PC-3 (cell line): ENCODE measurements around the gene MAGI1. TPM values are rescaled to one million over a fixed set of nuclear protein-coding genes. Genes with fewer than 3 reads are reported as not detected.

Source experiments
- ATAC-seq: fragments of 200-7000 bp; cut with Tn5 transposase; 2 replicates; pipeline ENCODE4 v1.9.1; 2020; ENCODE audit warnings: mild to moderate bottlenecking, moderate library complexity
- BruUV-seq: library from RNA; stranded (reverse); fragments of 400-500 nt; replicated peaks from 2 replicates; lab custom pipeline; 2021; lab: Mats Ljungman, UMichigan
- CTCF ChIA-PET: fragments of 300-600 bp; sonication (Branson Sonifier 250); formaldehyde crosslinking; loops from one replicate; lab custom pipeline; 2022; ENCODE audit warnings: antibody characterized with exemption; lab: Charles Lee
- POLR2A ChIA-PET: fragments of 300-600 bp; sonication (Branson Sonifier 250); formaldehyde crosslinking; loops from one replicate; lab custom pipeline; 2022; ENCODE audit warnings: antibody characterized with exemption; ENCODE audit not compliant: unreplicated experiment; lab: Charles Lee
- DNase-seq: peaks from one replicate; pipeline ENCODE4 v3.0.0-alpha.2; 2015
- H2AFZ ChIP-seq: fragments of 300-600 bp; sonication (generic); 2 replicates; pipeline ENCODE4 v1.6.0; 2016; ENCODE audit warnings: antibody characterized with exemption, low read length
- H3F3A ChIP-seq: fragments of 300-600 bp; sonication (generic); one replicate; pipeline ENCODE4 v1.6.0; 2017; ENCODE audit warnings: antibody characterized with exemption, low read length, control low read depth, mild to moderate bottlenecking; ENCODE audit not compliant: unreplicated experiment
- H3K27ac ChIP-seq: fragments of 300-600 bp; sonication (generic); 2 replicates; pipeline ENCODE4 v1.5.1; 2016; ENCODE audit warnings: mild to moderate bottlenecking, low read length
- H3K27me3 ChIP-seq: fragments of 300-600 bp; sonication (generic); 2 replicates; pipeline ENCODE4 v1.6.1; 2016; ENCODE audit warnings: low read length, mixed read lengths
- H3K36me3 ChIP-seq: fragments of 300-600 bp; sonication (generic); 2 replicates; pipeline ENCODE4 v1.6.1; 2016; ENCODE audit warnings: low read depth, mixed run types, low read length, mixed read lengths
- H3K4me1 ChIP-seq: fragments of 300-600 bp; sonication (generic); 2 replicates; pipeline ENCODE4 v1.5.1; 2016; ENCODE audit warnings: low read length; ENCODE audit not compliant: insufficient read depth
- H3K4me2 ChIP-seq: fragments of 300-600 bp; sonication (generic); 2 replicates; pipeline ENCODE4 v1.6.0; 2016; ENCODE audit warnings: low read length
- H3K4me3 ChIP-seq: fragments of 300-600 bp; sonication (generic); 2 replicates; pipeline ENCODE4 v1.5.1; 2016; ENCODE audit warnings: mild to moderate bottlenecking, low read length, mixed read lengths
- H3K79me2 ChIP-seq: fragments of 300-600 bp; sonication (generic); 2 replicates; pipeline ENCODE4 v1.6.1; 2017; ENCODE audit warnings: low read length, mixed read lengths
- H3K9ac ChIP-seq: fragments of 300-600 bp; sonication (generic); 2 replicates; pipeline ENCODE4 v1.6.0; 2016; ENCODE audit warnings: mild to moderate bottlenecking, low read length
- H3K9me2 ChIP-seq: fragments of 300-600 bp; sonication (generic); replicated peaks from 2 replicates; pipeline ENCODE4 v1.6.1; 2016; ENCODE audit warnings: mixed run types, low read length, mixed read lengths
- H3K9me3 ChIP-seq: fragments of 300-600 bp; sonication (generic); 2 replicates; pipeline ENCODE4 v1.6.1; 2016; ENCODE audit warnings: low read length, mixed read lengths
- H4K20me1 ChIP-seq: fragments of 300-600 bp; sonication (generic); 2 replicates; pipeline ENCODE4 v1.6.1; 2016; ENCODE audit warnings: low read length, mixed read lengths
- EZH2 ChIP-seq: fragments of 300-600 bp; sonication (generic); IDR thresholded peaks from one replicate; pipeline ENCODE4 v1.6.1; 2017; ENCODE audit warnings: antibody characterized with exemption, mild to moderate bottlenecking, low read length; ENCODE audit not compliant: unreplicated experiment
- EZH2phosphoT487 ChIP-seq: fragments of 300-600 bp; sonication (generic); IDR thresholded peaks from 2 replicates; pipeline ENCODE4 v1.6.1; 2018; ENCODE audit warnings: mild to moderate bottlenecking, antibody characterized with exemption, low read length, borderline replicate concordance
- intact Hi-C: fragments of 100-400 bp; cut with micrococcal nuclease; formaldehyde crosslinking; loops from 2 replicates; pipeline ENCODE4 v1.9.0; 2023
- total RNA-seq: library from RNA; depleted of rRNA; stranded (reverse); fragments of >200 nt; gene quantifications from 2 replicates; pipeline ENCODE4 v1.2.3, GENCODE V29; 2014
- TF ChIP-seq, protein P1 (sequence below): fragments of 300-600 bp; sonication (generic); conservative IDR thresholded peaks from 2 replicates; pipeline ENCODE4 v1.5.1; 2017; ENCODE audit warnings: antibody characterized with exemption, low read depth, mild to moderate bottlenecking, low read length

MAGI1 gene
- total RNA-seq, 1 experiment from 2014 or later: 8.9 TPM

DNA sequence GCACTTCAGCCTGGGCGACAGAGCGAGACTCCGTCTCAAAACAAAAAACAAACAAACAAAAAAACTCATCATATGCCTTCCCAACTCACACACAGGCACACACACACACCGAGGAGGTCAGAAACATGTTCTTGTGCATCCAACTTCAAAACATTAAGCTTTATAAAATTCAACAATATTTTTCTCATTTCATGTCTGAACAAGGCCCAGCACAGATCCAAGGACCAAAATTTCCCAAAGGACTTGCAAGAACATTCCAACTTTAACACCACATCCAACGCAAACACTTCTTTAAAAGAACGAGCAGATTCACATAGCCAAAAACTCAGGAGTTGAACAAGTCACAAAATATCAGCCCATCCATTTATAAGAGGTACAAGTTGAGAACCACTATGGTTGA is 148.4 kb downstream of the MAGI1 start:
- Histone ChIP-seq H3K9ac (no peak overlapping the region), H3K9me3 (no peaks in the 10 kb centered on the region), H3K27me3 (no peaks in the 10 kb centered on the region), H3K4me2 (no peak overlapping the region), H3K79me2 (no peaks in the 10 kb centered on the region), H2AFZ (no peak overlapping the region), H3F3A (no peaks in the 10 kb centered on the region), H3K4me1 (peaks cover 8% of the 10 kb centered on the region), H3K4me3 (no peak overlapping the region), H3K27ac (no peak overlapping the region), H3K9me2 (no peaks in the 10 kb centered on the region), H4K20me1 (no peaks in the 10 kb centered on the region), H3K36me3 (no peaks in the 10 kb centered on the region)
- TF ChIP-seq EZH2 (no peak), EZH2phosphoT487 (no peak)
- TF ChIP-seq, protein P1, sequence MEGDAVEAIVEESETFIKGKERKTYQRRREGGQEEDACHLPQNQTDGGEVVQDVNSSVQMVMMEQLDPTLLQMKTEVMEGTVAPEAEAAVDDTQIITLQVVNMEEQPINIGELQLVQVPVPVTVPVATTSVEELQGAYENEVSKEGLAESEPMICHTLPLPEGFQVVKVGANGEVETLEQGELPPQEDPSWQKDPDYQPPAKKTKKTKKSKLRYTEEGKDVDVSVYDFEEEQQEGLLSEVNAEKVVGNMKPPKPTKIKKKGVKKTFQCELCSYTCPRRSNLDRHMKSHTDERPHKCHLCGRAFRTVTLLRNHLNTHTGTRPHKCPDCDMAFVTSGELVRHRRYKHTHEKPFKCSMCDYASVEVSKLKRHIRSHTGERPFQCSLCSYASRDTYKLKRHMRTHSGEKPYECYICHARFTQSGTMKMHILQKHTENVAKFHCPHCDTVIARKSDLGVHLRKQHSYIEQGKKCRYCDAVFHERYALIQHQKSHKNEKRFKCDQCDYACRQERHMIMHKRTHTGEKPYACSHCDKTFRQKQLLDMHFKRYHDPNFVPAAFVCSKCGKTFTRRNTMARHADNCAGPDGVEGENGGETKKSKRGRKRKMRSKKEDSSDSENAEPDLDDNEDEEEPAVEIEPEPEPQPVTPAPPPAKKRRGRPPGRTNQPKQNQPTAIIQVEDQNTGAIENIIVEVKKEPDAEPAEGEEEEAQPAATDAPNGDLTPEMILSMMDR: no peak
- intact Hi-C loops: no loop called here
- CTCF ChIA-PET: no interaction called here
- DNase-seq (no peak), ATAC-seq (no peak)
- no TSS peak for BruUV-seq
- POLR2A ChIA-PET: no interaction called here

GRCh38 chr3:65889707-65890099 is 149.0 kb downstream of the MAGI1 start:
- Histone ChIP-seq H3K27ac (0 out of 2 replicates have a peak overlapping the region, but pooled peaks have one; percentile 26), H2AFZ (no peak overlapping the region), H3K27me3 (no peaks in the 10 kb centered on the region), H3K4me3 (no peak overlapping the region), H3K36me3 (no peaks in the 10 kb centered on the region), H3F3A (no peaks in the 10 kb centered on the region), H3K4me1 (peaks cover 8% of the 10 kb centered on the region), H3K9ac (no peak overlapping the region), H3K4me2 (0 out of 2 replicates have a peak overlapping the region, but pooled peaks have one; percentile 53), H4K20me1 (no peaks in the 10 kb centered on the region), H3K79me2 (no peaks in the 10 kb centered on the region), H3K9me3 (no peaks in the 10 kb centered on the region), H3K9me2 (no peaks in the 10 kb centered on the region)
- ChIA-PET POLR2A (no interaction called here), CTCF (no interaction called here)
- ATAC-seq (no peak), DNase-seq (no peak)
- TF ChIP-seq, protein P1: no peak
- TF ChIP-seq EZH2phosphoT487 (no peak), EZH2 (no peak)
- BruUV-seq: no TSS peak
- intact Hi-C loops: no loop called here

- Histone ChIP-seq H3K27me3 (no peaks in the 10 kb centered on the region), H3K4me2 (peak overlapping the region; percentile 53), H3K36me3 (no peaks in the 10 kb centered on the region), H3K4me1 (peaks cover 10% of the 10 kb centered on the region), H3K27ac (peak overlapping the region; percentile 26; the same call in 1 of the 2 replicates), H3K9ac (no peak overlapping the region), H3K9me2 (no peaks in the 10 kb centered on the region), H3F3A (no peaks in the 10 kb centered on the region), H3K4me3 (no peak overlapping the region), H4K20me1 (no peaks in the 10 kb centered on the region), H3K79me2 (no peaks in the 10 kb centered on the region), H3K9me3 (no peaks in the 10 kb centered on the region), H2AFZ (no peak overlapping the region)
- BruUV-seq: no TSS peak
- ATAC-seq: peak; percentile 93
- TF ChIP-seq EZH2 (no peak), EZH2phosphoT487 (no peak)
- TF ChIP-seq, protein P1: no peak
- POLR2A ChIA-PET: interaction anchor here (0.7 kb wide), 1 partner anchor 64 kb away, joined by 3 read pairs; no protein-coding TSS in a partner anchor
- DNase-seq: peak; percentile 61
- CTCF ChIA-PET: no interaction called here
- intact Hi-C loops: no loop called here
Observed at GRCh38 chr3:65888980-65889706, 149.6 kb downstream of the MAGI1 start.
